Liver (tissue), 9 donors: ENCODE measurements around the gene REEP3. TPM values are rescaled to one million over a fixed set of nuclear protein-coding genes. Genes with fewer than 3 reads are reported as not detected.

Source experiments
- DNase-seq: peaks from one replicate; pipeline ENCODE4 v3.0.0-alpha.2; 2017; ENCODE audit warnings: low spot score
- H3K27ac ChIP-seq, 2 donors: one replicate each; pipeline ENCODE4 v1.7.0; 2013; ENCODE audit warnings: inconsistent platforms in 2 of 2, low read length in 2 of 2, control low read depth in 1 of 2, low read depth in 1 of 2, mild to moderate bottlenecking in 1 of 2
- H3K27me3 ChIP-seq, 4 donors: one replicate each; pipeline versions ENCODE4 v1.6.1 to v1.7.0; 2013; ENCODE audit warnings: low read length in 3 of 4, inconsistent platforms in 1 of 4, mild to moderate bottlenecking in 1 of 4, moderate library complexity in 1 of 4; ENCODE audit not compliant: control insufficient read depth in 4 of 4, insufficient read depth in 4 of 4
- H3K36me3 ChIP-seq, 4 donors: one replicate each; pipeline versions ENCODE4 v1.6.1 to v1.7.0; 2013; ENCODE audit warnings: low read length in 3 of 4, mild to moderate bottlenecking in 3 of 4, low read depth in 1 of 4, moderate library complexity in 1 of 4; ENCODE audit not compliant: control insufficient read depth in 4 of 4, insufficient read depth in 3 of 4
- H3K4me1 ChIP-seq, 4 donors: one replicate each; pipeline versions ENCODE4 v1.6.1 to v1.7.0; 2013; ENCODE audit warnings: low read length in 3 of 4, mild to moderate bottlenecking in 3 of 4, moderate library complexity in 1 of 4; ENCODE audit not compliant: control insufficient read depth in 4 of 4, insufficient read depth in 4 of 4
- H3K4me3 ChIP-seq, 3 donors: one replicate each; pipeline versions ENCODE4 v1.6.1 to v1.7.0; 2013; ENCODE audit warnings: low read length in 3 of 3, control low read depth in 1 of 3, low read depth in 1 of 3, mild to moderate bottlenecking in 1 of 3
- H3K9ac ChIP-seq, 2 donors: one replicate each; pipeline ENCODE4 v1.7.0; 2013; ENCODE audit warnings: low read length in 2 of 2, mild to moderate bottlenecking in 2 of 2, moderate library complexity in 2 of 2, control low read depth in 1 of 2, low read depth in 1 of 2
- H3K9me3 ChIP-seq, 4 donors: one replicate each; pipeline versions ENCODE4 v1.6.1 to v1.7.0; 2013; ENCODE audit warnings: low read length in 3 of 4; ENCODE audit not compliant: control insufficient read depth in 4 of 4
- EGR1 ChIP-seq, 2 donors: IDR thresholded peaks; 2 replicates each; pipeline ENCODE4 v1.6.1; 2016 to 2018; ENCODE audit warnings: antibody characterized with exemption in 2 of 2, low read depth in 2 of 2
- FOXA1 ChIP-seq: IDR thresholded peaks from 2 replicates; pipeline ENCODE4 v1.6.1; 2016; ENCODE audit warnings: antibody characterized with exemption
- FOXA2 ChIP-seq: IDR thresholded peaks from 2 replicates; pipeline ENCODE4 v1.6.1; 2016; ENCODE audit warnings: antibody characterized with exemption
- GABPA ChIP-seq, 2 donors: IDR thresholded peaks in 1 of 2; conservative IDR thresholded peaks in 1 of 2; 2 replicates each; pipeline ENCODE4 v1.6.1; 2016; ENCODE audit warnings: antibody characterized with exemption in 2 of 2, mild to moderate bottlenecking in 1 of 2, moderate library complexity in 1 of 2
- HNF4A ChIP-seq, 2 donors: conservative IDR thresholded peaks; 2 replicates each; pipeline ENCODE4 v1.6.1; 2016; ENCODE audit warnings: antibody characterized with exemption in 2 of 2, mild to moderate bottlenecking in 2 of 2
- HNF4G ChIP-seq: IDR thresholded peaks from 2 replicates; pipeline ENCODE4 v1.6.1; 2016; ENCODE audit warnings: antibody characterized with exemption
- JUND ChIP-seq, 2 donors: IDR thresholded peaks; 2 replicates each; pipeline ENCODE4 v1.6.1; 2016; ENCODE audit warnings: antibody characterized with exemption in 2 of 2
- NR2F2 ChIP-seq: IDR thresholded peaks from 2 replicates; pipeline ENCODE4 v1.6.1; 2016; ENCODE audit warnings: antibody characterized with exemption
- RAD21 ChIP-seq, 2 donors: IDR thresholded peaks; 2 replicates each; pipeline ENCODE4 v1.6.1; 2016; ENCODE audit warnings: antibody characterized with exemption in 2 of 2, mild to moderate bottlenecking in 2 of 2
- RXRA ChIP-seq, 2 donors: IDR thresholded peaks; 2 replicates each; pipeline ENCODE4 v1.6.1; 2017 to 2018; ENCODE audit warnings: antibody characterized with exemption in 2 of 2, mild to moderate bottlenecking in 1 of 2
- SP1 ChIP-seq: IDR thresholded peaks from 2 replicates; pipeline ENCODE4 v1.6.1; 2018; ENCODE audit warnings: antibody characterized with exemption, mild to moderate bottlenecking
- TAF1 ChIP-seq: conservative IDR thresholded peaks from 2 replicates; pipeline ENCODE4 v1.6.1; 2016; ENCODE audit warnings: antibody characterized with exemption, mild to moderate bottlenecking
- YY1 ChIP-seq: IDR thresholded peaks from 2 replicates; pipeline ENCODE4 v1.6.1; 2016; ENCODE audit warnings: antibody characterized with exemption, mild to moderate bottlenecking
- WGBS: extraction: QIAGEN DNeasy Blood & Tissue Kit; methylation state at CpG from one replicate; pipeline ENCODE4 v1.1.7; 2013; 5-methylcytosine and 5-hydroxymethylcytosine counted together
- polyA plus RNA-seq, 2 donors: library from polyadenylated mRNA; stranded (reverse) in 1 of 2; unstranded in 1 of 2; fragments of 200-250 nt in 1 of 2; fragments of >200 nt in 1 of 2; fragmentation: Nextera tagmentation in 1 of 2; extraction: Ambion mirVana in 1 of 2; gene quantifications; one replicate each; pipeline versions ENCODE4 v1.2.1 to v1.2.3, GENCODE V29; 2013 to 2015
- total RNA-seq, 2 donors: library from RNA; depleted of rRNA; stranded (reverse); fragments of >200 nt; gene quantifications; one replicate each; pipeline ENCODE4 v1.2.3, GENCODE V29; 2014
- TF ChIP-seq, protein P1 (sequence below): IDR thresholded peaks from 2 replicates; pipeline ENCODE4 v1.6.1; 2016; ENCODE audit warnings: antibody characterized with exemption, mild to moderate bottlenecking
- TF ChIP-seq, protein P2 (sequence below): fragments of 150-350 bp; IDR thresholded peaks from 2 replicates; pipeline ENCODE4 v1.5.1; 2017; ENCODE audit warnings: improper control_type of control experiment, low read depth, low read length; ENCODE audit not compliant: missing input control
- TF ChIP-seq, protein P3 (sequence below): IDR thresholded peaks from 2 replicates; pipeline ENCODE4 v1.6.1; 2016; ENCODE audit warnings: antibody characterized with exemption
- TF ChIP-seq, protein P4 (sequence below): IDR thresholded peaks from 2 replicates; pipeline ENCODE4 v1.6.1; 2016; ENCODE audit warnings: antibody characterized with exemption
- TF ChIP-seq, protein P5 (sequence below): IDR thresholded peaks from 2 replicates; pipeline ENCODE4 v1.6.1; 2016; ENCODE audit warnings: antibody characterized with exemption
- donor health status: healthy.
- donor health status: healthy.
- donor health status: healthy.
- donor health status: healthy.
- donor health status: healthy.

Gene REEP3
- total and polyA plus RNA-seq, 4 donors: 7.9 to 26.9 (median 18.2) TPM

DNA sequence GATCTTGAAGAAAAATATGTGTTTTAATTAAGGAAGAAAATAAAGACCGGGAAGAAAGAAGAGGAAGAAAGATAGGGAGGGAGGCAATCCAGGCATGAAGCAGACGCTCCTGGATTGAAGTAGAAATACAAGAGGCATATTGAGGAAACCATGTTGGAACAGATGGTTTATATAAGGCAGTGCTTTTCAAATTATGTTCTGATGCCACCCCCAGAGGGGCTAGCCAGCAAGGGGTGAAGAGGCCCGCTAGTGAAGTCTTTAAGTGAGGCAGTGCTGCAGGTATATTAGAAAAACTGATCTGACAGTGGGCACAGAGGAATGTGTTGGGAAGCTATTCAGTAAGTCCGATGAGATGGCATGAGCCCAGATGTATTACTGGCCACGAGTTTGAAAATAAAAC, 40.1 kb downstream of the REEP3 start:
- no peak for TF ChIP-seq FOXA1
- no peak for TF ChIP-seq FOXA2
- no peak for TF ChIP-seq RXRA (IDR thresholded peaks at IDR 0.05)
- TF ChIP-seq, protein P1, sequence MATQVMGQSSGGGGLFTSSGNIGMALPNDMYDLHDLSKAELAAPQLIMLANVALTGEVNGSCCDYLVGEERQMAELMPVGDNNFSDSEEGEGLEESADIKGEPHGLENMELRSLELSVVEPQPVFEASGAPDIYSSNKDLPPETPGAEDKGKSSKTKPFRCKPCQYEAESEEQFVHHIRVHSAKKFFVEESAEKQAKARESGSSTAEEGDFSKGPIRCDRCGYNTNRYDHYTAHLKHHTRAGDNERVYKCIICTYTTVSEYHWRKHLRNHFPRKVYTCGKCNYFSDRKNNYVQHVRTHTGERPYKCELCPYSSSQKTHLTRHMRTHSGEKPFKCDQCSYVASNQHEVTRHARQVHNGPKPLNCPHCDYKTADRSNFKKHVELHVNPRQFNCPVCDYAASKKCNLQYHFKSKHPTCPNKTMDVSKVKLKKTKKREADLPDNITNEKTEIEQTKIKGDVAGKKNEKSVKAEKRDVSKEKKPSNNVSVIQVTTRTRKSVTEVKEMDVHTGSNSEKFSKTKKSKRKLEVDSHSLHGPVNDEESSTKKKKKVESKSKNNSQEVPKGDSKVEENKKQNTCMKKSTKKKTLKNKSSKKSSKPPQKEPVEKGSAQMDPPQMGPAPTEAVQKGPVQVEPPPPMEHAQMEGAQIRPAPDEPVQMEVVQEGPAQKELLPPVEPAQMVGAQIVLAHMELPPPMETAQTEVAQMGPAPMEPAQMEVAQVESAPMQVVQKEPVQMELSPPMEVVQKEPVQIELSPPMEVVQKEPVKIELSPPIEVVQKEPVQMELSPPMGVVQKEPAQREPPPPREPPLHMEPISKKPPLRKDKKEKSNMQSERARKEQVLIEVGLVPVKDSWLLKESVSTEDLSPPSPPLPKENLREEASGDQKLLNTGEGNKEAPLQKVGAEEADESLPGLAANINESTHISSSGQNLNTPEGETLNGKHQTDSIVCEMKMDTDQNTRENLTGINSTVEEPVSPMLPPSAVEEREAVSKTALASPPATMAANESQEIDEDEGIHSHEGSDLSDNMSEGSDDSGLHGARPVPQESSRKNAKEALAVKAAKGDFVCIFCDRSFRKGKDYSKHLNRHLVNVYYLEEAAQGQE: no peak
- no peak for TF ChIP-seq EGR1 (IDR thresholded peaks at IDR 0.05; ENCODE audit: low read depth in 2 of 2)
- TF ChIP-seq NR2F2: no peak
- TF ChIP-seq, protein P2, sequence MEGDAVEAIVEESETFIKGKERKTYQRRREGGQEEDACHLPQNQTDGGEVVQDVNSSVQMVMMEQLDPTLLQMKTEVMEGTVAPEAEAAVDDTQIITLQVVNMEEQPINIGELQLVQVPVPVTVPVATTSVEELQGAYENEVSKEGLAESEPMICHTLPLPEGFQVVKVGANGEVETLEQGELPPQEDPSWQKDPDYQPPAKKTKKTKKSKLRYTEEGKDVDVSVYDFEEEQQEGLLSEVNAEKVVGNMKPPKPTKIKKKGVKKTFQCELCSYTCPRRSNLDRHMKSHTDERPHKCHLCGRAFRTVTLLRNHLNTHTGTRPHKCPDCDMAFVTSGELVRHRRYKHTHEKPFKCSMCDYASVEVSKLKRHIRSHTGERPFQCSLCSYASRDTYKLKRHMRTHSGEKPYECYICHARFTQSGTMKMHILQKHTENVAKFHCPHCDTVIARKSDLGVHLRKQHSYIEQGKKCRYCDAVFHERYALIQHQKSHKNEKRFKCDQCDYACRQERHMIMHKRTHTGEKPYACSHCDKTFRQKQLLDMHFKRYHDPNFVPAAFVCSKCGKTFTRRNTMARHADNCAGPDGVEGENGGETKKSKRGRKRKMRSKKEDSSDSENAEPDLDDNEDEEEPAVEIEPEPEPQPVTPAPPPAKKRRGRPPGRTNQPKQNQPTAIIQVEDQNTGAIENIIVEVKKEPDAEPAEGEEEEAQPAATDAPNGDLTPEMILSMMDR: no peak
- TF ChIP-seq HNF4A (conservative IDR thresholded peaks at IDR 0.05): no peak
- TF ChIP-seq TAF1: no peak
- TF ChIP-seq SP1: no peak
- no peak for TF ChIP-seq RAD21 (IDR thresholded peaks at IDR 0.05)
- TF ChIP-seq, protein P3, sequence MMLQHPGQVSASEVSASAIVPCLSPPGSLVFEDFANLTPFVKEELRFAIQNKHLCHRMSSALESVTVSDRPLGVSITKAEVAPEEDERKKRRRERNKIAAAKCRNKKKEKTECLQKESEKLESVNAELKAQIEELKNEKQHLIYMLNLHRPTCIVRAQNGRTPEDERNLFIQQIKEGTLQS: no peak
- TF ChIP-seq HNF4G: no peak
- no peak for TF ChIP-seq JUND (IDR thresholded peaks at IDR 0.05)
- no peak for TF ChIP-seq YY1
- no peak for TF ChIP-seq GABPA (IDR thresholded peaks at IDR 0.05 in 1 of 2, conservative IDR thresholded peaks at IDR 0.05 in 1 of 2)
- TF ChIP-seq, protein P4, sequence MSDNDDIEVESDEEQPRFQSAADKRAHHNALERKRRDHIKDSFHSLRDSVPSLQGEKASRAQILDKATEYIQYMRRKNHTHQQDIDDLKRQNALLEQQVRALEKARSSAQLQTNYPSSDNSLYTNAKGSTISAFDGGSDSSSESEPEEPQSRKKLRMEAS: no peak
- TF ChIP-seq, protein P5, sequence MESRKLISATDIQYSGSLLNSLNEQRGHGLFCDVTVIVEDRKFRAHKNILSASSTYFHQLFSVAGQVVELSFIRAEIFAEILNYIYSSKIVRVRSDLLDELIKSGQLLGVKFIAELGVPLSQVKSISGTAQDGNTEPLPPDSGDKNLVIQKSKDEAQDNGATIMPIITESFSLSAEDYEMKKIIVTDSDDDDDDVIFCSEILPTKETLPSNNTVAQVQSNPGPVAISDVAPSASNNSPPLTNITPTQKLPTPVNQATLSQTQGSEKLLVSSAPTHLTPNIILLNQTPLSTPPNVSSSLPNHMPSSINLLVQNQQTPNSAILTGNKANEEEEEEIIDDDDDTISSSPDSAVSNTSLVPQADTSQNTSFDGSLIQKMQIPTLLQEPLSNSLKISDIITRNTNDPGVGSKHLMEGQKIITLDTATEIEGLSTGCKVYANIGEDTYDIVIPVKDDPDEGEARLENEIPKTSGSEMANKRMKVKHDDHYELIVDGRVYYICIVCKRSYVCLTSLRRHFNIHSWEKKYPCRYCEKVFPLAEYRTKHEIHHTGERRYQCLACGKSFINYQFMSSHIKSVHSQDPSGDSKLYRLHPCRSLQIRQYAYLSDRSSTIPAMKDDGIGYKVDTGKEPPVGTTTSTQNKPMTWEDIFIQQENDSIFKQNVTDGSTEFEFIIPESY: no peak
- Histone ChIP-seq H3K36me3 (no peaks in the 10 kb centered on the region), H3K27ac (no peak overlapping the region), H3K9ac (no peak overlapping the region), H3K9me3 (no peaks in the 10 kb centered on the region), H3K4me1 (no peaks in the 10 kb centered on the region), H3K4me3 (no peak overlapping the region), H3K27me3 (no peaks in the 10 kb centered on the region)
- DNase-seq: no peak
- WGBS: 91% methylated on average over 5 of the region's 5 CpGs
